Measurements from ENCODE around the gene OR2T8.

DNA sequence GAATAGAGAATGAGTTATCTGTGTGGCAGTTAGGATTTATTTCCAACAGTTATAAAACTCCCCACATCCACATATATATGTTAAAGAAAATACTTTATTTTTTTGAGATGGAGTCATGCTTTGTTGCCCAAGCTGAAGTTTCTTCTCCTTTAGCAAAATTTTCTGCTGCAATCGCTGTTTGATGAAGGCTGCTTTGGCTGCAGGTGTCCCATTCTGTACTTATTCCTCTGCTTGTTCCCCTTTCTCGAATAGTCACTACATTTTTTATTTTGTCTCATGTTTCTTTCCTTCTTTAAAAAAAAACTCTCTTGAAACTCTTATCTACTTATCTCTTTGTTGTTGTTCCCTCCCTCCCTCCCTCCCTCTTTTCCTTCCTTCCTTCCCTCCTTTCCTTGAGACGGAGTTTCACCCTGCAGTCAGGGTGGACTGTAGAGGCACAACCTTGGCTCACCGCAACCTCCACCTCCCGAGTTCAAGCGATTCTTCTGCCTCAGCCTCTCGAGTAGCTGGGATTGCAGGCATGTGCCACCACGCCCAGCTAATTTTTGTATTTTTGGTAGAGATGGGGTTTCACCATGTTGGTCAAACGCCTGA is 14.0 kb upstream of the OR2T8 start:
- no peak for TF ChIP-seq POLR2AphosphoS5 (IDR thresholded peaks at IDR 0.05)
- TF ChIP-seq, protein P1, sequence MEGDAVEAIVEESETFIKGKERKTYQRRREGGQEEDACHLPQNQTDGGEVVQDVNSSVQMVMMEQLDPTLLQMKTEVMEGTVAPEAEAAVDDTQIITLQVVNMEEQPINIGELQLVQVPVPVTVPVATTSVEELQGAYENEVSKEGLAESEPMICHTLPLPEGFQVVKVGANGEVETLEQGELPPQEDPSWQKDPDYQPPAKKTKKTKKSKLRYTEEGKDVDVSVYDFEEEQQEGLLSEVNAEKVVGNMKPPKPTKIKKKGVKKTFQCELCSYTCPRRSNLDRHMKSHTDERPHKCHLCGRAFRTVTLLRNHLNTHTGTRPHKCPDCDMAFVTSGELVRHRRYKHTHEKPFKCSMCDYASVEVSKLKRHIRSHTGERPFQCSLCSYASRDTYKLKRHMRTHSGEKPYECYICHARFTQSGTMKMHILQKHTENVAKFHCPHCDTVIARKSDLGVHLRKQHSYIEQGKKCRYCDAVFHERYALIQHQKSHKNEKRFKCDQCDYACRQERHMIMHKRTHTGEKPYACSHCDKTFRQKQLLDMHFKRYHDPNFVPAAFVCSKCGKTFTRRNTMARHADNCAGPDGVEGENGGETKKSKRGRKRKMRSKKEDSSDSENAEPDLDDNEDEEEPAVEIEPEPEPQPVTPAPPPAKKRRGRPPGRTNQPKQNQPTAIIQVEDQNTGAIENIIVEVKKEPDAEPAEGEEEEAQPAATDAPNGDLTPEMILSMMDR (IDR thresholded peaks at IDR 0.05): no peak
- no peak for TF ChIP-seq POLR2A (IDR thresholded peaks at IDR 0.05)
